Prostate gland (tissue), 2 donors: Measurements from ENCODE around the gene MBOAT1.

Experiments used
- POLR2A ChIP-seq: fragments of 450-650 bp; IDR thresholded peaks from one replicate; pipeline ENCODE4 v1.6.1; 2016; ENCODE audit warnings: antibody characterized with exemption, mild to moderate bottlenecking
- POLR2AphosphoS5 ChIP-seq: sonication (generic); formaldehyde crosslinking; IDR thresholded peaks from one replicate; pipeline ENCODE4 v1.6.1; 2017; ENCODE audit warnings: antibody characterized with exemption
- TF ChIP-seq, protein P1 (sequence below), 4 experiments: fragments of 200-600 bp in 2 of 4; fragments of 450-650 bp in 2 of 4; sonication (generic) in 2 of 4; IDR thresholded peaks; 1 replicate in 3 of 4; 2 replicates in 1 of 4; pipeline ENCODE4 v1.5.1; 2016 to 2019; ENCODE audit warnings: antibody characterized with exemption in 4 of 4, mild to moderate bottlenecking in 2 of 4, moderate library complexity in 2 of 4

DNA sequence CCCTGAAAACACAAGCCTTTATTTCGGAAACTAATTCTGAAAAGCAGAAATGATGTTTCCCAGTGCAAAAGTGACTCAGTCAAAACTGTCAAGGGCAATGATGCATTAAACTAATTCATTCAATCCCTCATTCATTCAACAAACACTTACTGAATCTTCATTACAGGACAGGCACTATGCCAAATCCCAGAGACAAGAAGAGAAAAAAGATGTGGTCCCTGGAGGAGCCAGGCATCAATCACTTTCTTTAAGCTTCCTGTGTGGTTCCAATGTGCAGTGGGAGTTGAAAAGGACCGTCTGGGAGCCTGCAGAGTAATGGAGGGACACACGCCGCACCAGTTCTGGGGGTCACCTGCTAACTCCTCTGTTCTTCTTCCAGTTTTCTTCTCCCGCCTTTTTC is 113.1 kb downstream of the MBOAT1 start:
- TF ChIP-seq, protein P1, sequence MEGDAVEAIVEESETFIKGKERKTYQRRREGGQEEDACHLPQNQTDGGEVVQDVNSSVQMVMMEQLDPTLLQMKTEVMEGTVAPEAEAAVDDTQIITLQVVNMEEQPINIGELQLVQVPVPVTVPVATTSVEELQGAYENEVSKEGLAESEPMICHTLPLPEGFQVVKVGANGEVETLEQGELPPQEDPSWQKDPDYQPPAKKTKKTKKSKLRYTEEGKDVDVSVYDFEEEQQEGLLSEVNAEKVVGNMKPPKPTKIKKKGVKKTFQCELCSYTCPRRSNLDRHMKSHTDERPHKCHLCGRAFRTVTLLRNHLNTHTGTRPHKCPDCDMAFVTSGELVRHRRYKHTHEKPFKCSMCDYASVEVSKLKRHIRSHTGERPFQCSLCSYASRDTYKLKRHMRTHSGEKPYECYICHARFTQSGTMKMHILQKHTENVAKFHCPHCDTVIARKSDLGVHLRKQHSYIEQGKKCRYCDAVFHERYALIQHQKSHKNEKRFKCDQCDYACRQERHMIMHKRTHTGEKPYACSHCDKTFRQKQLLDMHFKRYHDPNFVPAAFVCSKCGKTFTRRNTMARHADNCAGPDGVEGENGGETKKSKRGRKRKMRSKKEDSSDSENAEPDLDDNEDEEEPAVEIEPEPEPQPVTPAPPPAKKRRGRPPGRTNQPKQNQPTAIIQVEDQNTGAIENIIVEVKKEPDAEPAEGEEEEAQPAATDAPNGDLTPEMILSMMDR (IDR thresholded peaks at IDR 0.05) = no peak
- no peak for TF ChIP-seq POLR2AphosphoS5
- TF ChIP-seq POLR2A = no peak
